IMR-90 (cell line): Measurements from ENCODE around the gene COG7. TPM values are rescaled to one million over a fixed set of nuclear protein-coding genes. Genes with fewer than 3 reads are reported as not detected.
A peak's percentile ranks its signal among the peaks of the same experiment; 100 is the strongest.

Experiments used
- ATAC-seq: fragments of 200-7000 bp; cut with Tn5 transposase; 2 replicates; pipeline ENCODE4 v1.9.1; 2020; ENCODE audit warnings: low read depth, mild to moderate bottlenecking, moderate library complexity
- BruUV-seq: library from RNA; stranded (reverse); fragments of 400-500 nt; replicated peaks from 2 replicates; lab custom pipeline; 2021; lab: Mats Ljungman, UMichigan
- CTCF ChIA-PET: fragments of 300-600 bp; formaldehyde crosslinking; extraction: SDS; loops from one replicate; lab custom pipeline; 2021; ENCODE audit warnings: antibody characterized with exemption; lab: Yijun Ruan, JAX
- POLR2A ChIA-PET: fragments of 300-600 bp; sonication (Branson Sonifier 250); formaldehyde crosslinking; loops from one replicate; lab custom pipeline; 2022; ENCODE audit warnings: antibody characterized with exemption; ENCODE audit not compliant: unreplicated experiment; lab: Charles Lee
- DNase-seq: peaks from one replicate; pipeline ENCODE4 v3.0.0; 2013
- H2AFZ ChIP-seq: replicated peaks from 2 replicates; pipeline ENCODE3; 2013; ENCODE audit warnings: low read length, mild to moderate bottlenecking; ENCODE audit not compliant: poor library complexity
- H2AK5ac ChIP-seq: 2 replicates; pipeline ENCODE4 v1.6.1; 2013; ENCODE audit warnings: low read depth, low read length, inconsistent platforms
- H2AK9ac ChIP-seq: replicated peaks from 2 replicates; pipeline ENCODE3; 2013; ENCODE audit warnings: mild to moderate bottlenecking, low read depth, low read length, moderate library complexity; ENCODE audit not compliant: poor library complexity
- H2BK120ac ChIP-seq: 2 replicates; pipeline ENCODE4 v1.6.1; 2013; ENCODE audit warnings: low read depth, low read length, inconsistent platforms
- H2BK15ac ChIP-seq: 3 replicates; pipeline ENCODE4 v1.6.1; 2013; ENCODE audit warnings: low read depth, low read length, inconsistent platforms
- H2BK20ac ChIP-seq: 2 replicates; pipeline ENCODE4 v1.6.1; 2013; ENCODE audit warnings: low read depth, mild to moderate bottlenecking, inconsistent platforms, low read length, moderate library complexity
- H2BK5ac ChIP-seq: 2 replicates; pipeline ENCODE4 v1.6.1; 2013; ENCODE audit warnings: mild to moderate bottlenecking, low read depth, low read length, inconsistent platforms; ENCODE audit not compliant: poor library complexity, severe bottlenecking
- H3K14ac ChIP-seq: replicated peaks from 2 replicates; pipeline ENCODE4 v1.6.1; 2013; ENCODE audit warnings: low read depth, low read length, inconsistent platforms
- H3K18ac ChIP-seq: 2 replicates; pipeline ENCODE4 v1.6.1; 2013; ENCODE audit warnings: low read depth, low read length, control low read depth
- H3K23ac ChIP-seq: 2 replicates; pipeline ENCODE4 v1.6.1; 2013; ENCODE audit warnings: low read depth, low read length, inconsistent platforms
- H3K27ac ChIP-seq: 2 replicates; pipeline ENCODE4 v1.5.1; 2013; ENCODE audit warnings: mild to moderate bottlenecking, control low read depth, low read length; ENCODE audit not compliant: insufficient read depth
- H3K27me3 ChIP-seq: 2 replicates; pipeline ENCODE4 v1.6.1; 2013; ENCODE audit warnings: low read length; ENCODE audit not compliant: control insufficient read depth, insufficient read depth
- H3K36me3 ChIP-seq: 2 replicates; pipeline ENCODE4 v1.6.1; 2013; ENCODE audit warnings: low read length, mixed read lengths; ENCODE audit not compliant: control insufficient read depth, insufficient read depth
- H3K4ac ChIP-seq: 2 replicates; pipeline ENCODE4 v1.6.1; 2013; ENCODE audit warnings: low read depth, low read length, inconsistent platforms
- H3K4me1 ChIP-seq: 2 replicates; pipeline ENCODE4 v1.6.1; 2013; ENCODE audit warnings: low read length, mixed read lengths; ENCODE audit not compliant: control insufficient read depth, insufficient read depth
- H3K4me2 ChIP-seq: 2 replicates; pipeline ENCODE4 v1.6.1; 2013; ENCODE audit warnings: low read depth, mild to moderate bottlenecking, control low read depth, low read length, moderate library complexity
- H3K4me3 ChIP-seq: 2 replicates; pipeline ENCODE4 v1.5.1; 2013; ENCODE audit warnings: low read depth, mild to moderate bottlenecking, control low read depth, low read length, moderate library complexity; ENCODE audit not compliant: insufficient read depth
- H3K56ac ChIP-seq: 2 replicates; pipeline ENCODE4 v1.6.1; 2013; ENCODE audit warnings: low read length, inconsistent platforms; ENCODE audit not compliant: insufficient read depth; ENCODE audit errors: extremely low read depth
- H3K79me1 ChIP-seq, 2 experiments: 2 replicates each; pipeline ENCODE4 v1.6.1; 2013; ENCODE audit warnings: low read length in 2 of 2, inconsistent platforms in 1 of 2, low read depth in 1 of 2
- H3K9ac ChIP-seq: 2 replicates; pipeline ENCODE4 v1.6.1; 2013; ENCODE audit warnings: low read depth, low read length, control low read depth
- H3K9me1 ChIP-seq: 2 replicates; pipeline ENCODE4 v1.6.1; 2013; ENCODE audit warnings: low read length, inconsistent platforms; ENCODE audit not compliant: insufficient read depth
- H3K9me3 ChIP-seq: 2 replicates; pipeline ENCODE4 v1.6.1; 2013; ENCODE audit warnings: low read length; ENCODE audit not compliant: control insufficient read depth, insufficient read depth
- H4K20me1 ChIP-seq: 2 replicates; pipeline ENCODE4 v1.6.1; 2013; ENCODE audit warnings: low read length, inconsistent platforms; ENCODE audit not compliant: insufficient read depth
- H4K5ac ChIP-seq: 2 replicates; pipeline ENCODE4 v1.6.1; 2013; ENCODE audit warnings: mild to moderate bottlenecking, low read depth, low read length, control low read depth
- H4K8ac ChIP-seq, 2 experiments: 2 replicates each; pipeline ENCODE4 v1.6.1; 2013; ENCODE audit warnings: low read depth in 2 of 2, low read length in 2 of 2, control low read depth in 1 of 2, inconsistent platforms in 1 of 2
- H4K91ac ChIP-seq: 2 replicates; pipeline ENCODE4 v1.6.1; 2013; ENCODE audit warnings: low read depth, low read length, inconsistent platforms; ENCODE audit not compliant: insufficient read depth
- BHLHE40 ChIP-seq: fragments of 150-350 bp; IDR thresholded peaks from 2 replicates; pipeline ENCODE4 v1.6.1; 2016; ENCODE audit warnings: mild to moderate bottlenecking, low read depth, low read length
- CTCF ChIP-seq: conservative IDR thresholded peaks from 2 replicates; pipeline ENCODE4 v1.5.1; 2012; ENCODE audit warnings: mild to moderate bottlenecking, low read depth, low read length, improper control_type of control experiment
- MAFK ChIP-seq: IDR thresholded peaks from 2 replicates; pipeline ENCODE4 v1.6.1; 2012; ENCODE audit warnings: low read depth, low read length, improper control_type of control experiment
- MAZ ChIP-seq: IDR thresholded peaks from 2 replicates; pipeline ENCODE4 v1.6.1; 2012; ENCODE audit warnings: low read depth, mild to moderate bottlenecking, low read length, improper control_type of control experiment, moderate library complexity, borderline replicate concordance
- NFE2L2 ChIP-seq: fragments of 150-350 bp; IDR thresholded peaks from 2 replicates; pipeline ENCODE4 v1.6.1; 2016; ENCODE audit warnings: low read depth, mild to moderate bottlenecking, low read length
- RAD21 ChIP-seq: IDR thresholded peaks from 2 replicates; pipeline ENCODE4 v1.6.1; 2012; ENCODE audit warnings: low read length, improper control_type of control experiment
- SMC3 ChIP-seq: fragments of 150-350 bp; IDR thresholded peaks from 2 replicates; pipeline ENCODE4 v1.6.1; 2016; ENCODE audit warnings: low read depth, mild to moderate bottlenecking, antibody characterized with exemption, low read length, moderate library complexity
- WGBS, 2 experiments: methylation state at CpG; one replicate each; pipeline versions ENCODE4 v1.1.5 to v1.1.7; 2013; ENCODE audit warnings: missing lambda C conversion rate in 2 of 2; ENCODE audit not compliant: insufficient read length in 1 of 2; ENCODE audit errors: extremely low coverage in 2 of 2; 5-methylcytosine and 5-hydroxymethylcytosine counted together
- dilution Hi-C: fragments of 300-500 bp; cut with HindIII; formaldehyde crosslinking; loops from one replicate; pipeline ENCODE4 v1.14.3; 2018; ENCODE audit warnings: low sequenced_read_pairs; ENCODE audit not compliant: unreplicated experiment
- in situ Hi-C: fragments of 300-500 bp; cut with MboI; formaldehyde crosslinking; loops from 3 replicates; pipeline ENCODE4 v1.14.3; 2019; ENCODE audit warnings: low sequenced_read_pairs, inconsistent platforms, mixed read lengths
- intact Hi-C: fragments of 100-400 bp; cut with micrococcal nuclease; formaldehyde crosslinking; loops from 2 replicates; pipeline ENCODE4 v1.10.0; 2022
- polyA plus RNA-seq, 3 experiments: library from polyadenylated mRNA; depleted of rRNA; stranded (reverse); fragments of >200 nt; gene quantifications; 2 replicates each; pipeline ENCODE4 v1.2.3, GENCODE V29; 2012; ENCODE audit warnings: low replicate concordance in 1 of 3
- total RNA-seq: library from RNA; depleted of rRNA; stranded (reverse); fragments of >200 nt; gene quantifications from 2 replicates; pipeline ENCODE4 v1.2.3, GENCODE V29; 2012

COG7 gene
- total and polyA plus RNA-seq, 2 of the 4 experiments (the other 2 are of a cell fraction): 28.5 to 43.7 TPM

DNA sequence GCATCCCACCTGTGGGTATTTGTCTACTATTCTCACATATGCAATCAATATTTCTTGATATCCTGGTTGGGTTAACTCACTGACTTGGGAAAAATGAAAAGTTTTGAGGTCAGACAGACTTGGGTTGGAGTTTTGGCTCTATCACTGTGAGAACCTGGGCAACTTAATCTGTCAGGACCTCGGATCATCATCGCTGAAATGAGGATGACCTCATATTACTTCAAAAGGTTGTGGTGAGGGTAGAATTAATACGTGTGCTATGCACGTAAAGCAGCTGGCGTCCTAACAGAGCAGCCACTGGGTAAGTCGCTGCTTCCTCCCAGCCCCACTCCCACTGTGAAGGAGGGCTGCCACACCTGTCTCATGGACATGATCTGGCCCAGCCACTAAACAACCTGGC lies 57.3 kb downstream of the COG7 start:
- dilution Hi-C loops: no loop called here
- H3K36me3 ChIP-seq: peaks cover 61% of the 10 kb centered on the region

More for the DNA sequence above, 57.3 kb downstream of the COG7 start:
- Histone ChIP-seq H3K27ac (no peak overlapping the region), H3K14ac (no peak overlapping the region), H3K9me1 (no peaks in the 10 kb centered on the region; the same call in 1 of the 2 replicates), H4K8ac (no peak overlapping the region), H3K4me1 (peaks cover 1% of the 10 kb centered on the region; the same call in 1 of the 2 replicates), H3K79me1 (no peaks in the 10 kb centered on the region), H3K18ac (no peak overlapping the region), H4K5ac (no peak overlapping the region), H3K23ac (no peak overlapping the region), H2AK9ac (peak overlapping the region; percentile 15), H2BK20ac (no peak overlapping the region), H2BK5ac (no peak overlapping the region), H3K4me2 (no peak overlapping the region), H2BK120ac (no peak overlapping the region), H2BK15ac (no peak overlapping the region), H4K91ac (no peak overlapping the region), H2AK5ac (no peak overlapping the region), H3K9ac (no peak overlapping the region), H3K4ac (no peak overlapping the region), H3K56ac (no peak overlapping the region), H3K27me3 (no peaks in the 10 kb centered on the region), H4K20me1 (no peaks in the 10 kb centered on the region), H2AFZ (no peak overlapping the region), H3K4me3 (no peak overlapping the region), H3K9me3 (no peaks in the 10 kb centered on the region)
- BruUV-seq: no TSS peak
- no CpG with 5 or more reads among the region's 6 CpGs for WGBS, 2 experiments
- in situ Hi-C loops (no loop called here), intact Hi-C loops (no loop called here)
- POLR2A ChIA-PET: no interaction called here
- TF ChIP-seq SMC3 (no peak), MAFK (no peak), NFE2L2 (no peak), CTCF (no peak), BHLHE40 (no peak), MAZ (no peak), RAD21 (no peak)
- ATAC-seq (no peak), DNase-seq (no peak)
- CTCF ChIA-PET: no interaction called here
